Measurements from ENCODE around the gene OR14C36. TPM values are rescaled to one million over a fixed set of nuclear protein-coding genes. Genes with fewer than 3 reads are reported as not detected.

OR14C36 gene
- total RNA-seq, 1 experiment from 2014 or later: not detected

GRCh38 chr1:248380854-248381253 lies 32.3 kb downstream of the OR14C36 start:
- Histone ChIP-seq H3K27ac (ENCODE audit: low read depth, low read length) (no peak overlapping the region), H3K27me3 (ENCODE audit: insufficient read depth, low read length) (no peaks in the 10 kb centered on the region), H3K4me2 (ENCODE audit: low read length) (no peak overlapping the region), H3K4me3 (replicated peaks in 1 of 2; ENCODE audit: low read depth in 1 of 2, low read length in 2 of 2) (no peak overlapping the region), H3K9ac (ENCODE audit: low read length) (no peak overlapping the region), H2AFZ (ENCODE audit: low read depth, low read length, poor library complexity, severe bottlenecking) (no peak overlapping the region), H3K36me3 (ENCODE audit: control insufficient read depth in 1 of 2, insufficient read depth in 2 of 2, low read length in 2 of 2) (no peaks in the 10 kb centered on the region), H4K20me1 (ENCODE audit: insufficient read depth) (no peaks in the 10 kb centered on the region), H3K9me2 (ENCODE audit: insufficient read depth) (no peaks in the 10 kb centered on the region), H3K79me2 (ENCODE audit: insufficient read depth, low read length) (no peaks in the 10 kb centered on the region), H3K9me3 (ENCODE audit: control insufficient read depth in 1 of 2, insufficient read depth in 1 of 2, low read depth in 1 of 2, low read length in 2 of 2) (peaks cover 0 to 15% of the 10 kb centered on the region in 2 experiments; a peak in 2 of 4 replicates), H3K4me1 (ENCODE audit: control insufficient read depth in 1 of 2, insufficient read depth in 2 of 2, low read length in 2 of 2) (no peaks in the 10 kb centered on the region)
- ChIA-PET RAD21 (ENCODE audit: low non-redundant PET in 1 of 2, low total read pairs in 2 of 2, uncharacterized antibody in 2 of 2, unreplicated experiment in 2 of 2) (no interaction called here), CTCF (no interaction called here), POLR2A (no interaction called here)
- DNase-seq (ENCODE audit: low read depth, low spot score) (no peak), ATAC-seq (no peak)
- intact Hi-C loops (cut with micrococcal nuclease): no loop called here
- TF ChIP-seq POLR2A (IDR thresholded peaks at IDR 0.05; ENCODE audit: borderline replicate concordance, extremely low read depth, insufficient read depth, insufficient read length) (no peak), EGR1 (IDR thresholded peaks at IDR 0.05; ENCODE audit: low read depth) (no peak), SRF (IDR thresholded peaks at IDR 0.05; ENCODE audit: low read depth) (no peak), ELF1 (IDR thresholded peaks at IDR 0.05; ENCODE audit: borderline replicate concordance, low read depth) (no peak), EZH2 (IDR thresholded peaks at IDR 0.05) (no peak), JUND (IDR thresholded peaks at IDR 0.05) (no peak), ATF3 (IDR thresholded peaks at IDR 0.05) (no peak), EZH2phosphoT487 (IDR thresholded peaks at IDR 0.05; ENCODE audit: borderline replicate concordance) (no peak), CTCF (IDR thresholded peaks at IDR 0.05 in 2 of 3, conservative IDR thresholded peaks at IDR 0.05 in 1 of 3; ENCODE audit: borderline replicate concordance in 1 of 3, insufficient read depth in 1 of 3, low read depth in 2 of 3, low read length in 2 of 3) (no peak), RAD21 (IDR thresholded peaks at IDR 0.05; ENCODE audit: low read depth) (no peak), FOSL1 (IDR thresholded peaks at IDR 0.05; ENCODE audit: low read depth) (no peak), CEBPB (IDR thresholded peaks at IDR 0.05; ENCODE audit: low read depth) (no peak), SIN3A (IDR thresholded peaks at IDR 0.05; ENCODE audit: low read depth) (no peak)
- BruUV-seq (replicated peaks): no TSS peak
